Endothelial cell of umbilical vein (primary cell): ENCODE results near the gene PIM1. TPM values are rescaled to one million over a fixed set of nuclear protein-coding genes. Genes with fewer than 3 reads are reported as not detected.
"Not testable (repeated sequence)": the region's sequence is repeated elsewhere in the genome, so short reads cannot be mapped to it uniquely, and the experiment has no call there.

ENCODE experiments used
- BruUV-seq: library from RNA; stranded (reverse); fragments of 400-500 nt; replicated peaks from 2 replicates; lab custom pipeline; 2021; lab: Mats Ljungman, UMichigan
- CTCF ChIA-PET: fragments of 300-600, 350-600 bp; sonication (Branson Sonifier 250); formaldehyde crosslinking; loops from one replicate; lab custom pipeline; 2021; ENCODE audit warnings: antibody characterized with exemption, inconsistent platforms; lab: Charles Lee
- POLR2A ChIA-PET: fragments of 300-600, 350-600 bp; sonication (Branson Sonifier 250); formaldehyde crosslinking; loops from one replicate; lab custom pipeline; 2021; ENCODE audit warnings: antibody characterized with exemption, inconsistent platforms; lab: Charles Lee
- DNase-seq: peaks from one replicate; pipeline ENCODE4 v3.0.0-alpha.2; 2011; ENCODE audit warnings: low read depth, low spot score
- FAIRE-seq: peaks from 2 replicates; lab custom pipeline; 2011; peaks lifted over from hg19 to GRCh38; lab: Jason Lieb, UNC
- H2AFZ ChIP-seq: 2 replicates; pipeline ENCODE4 v1.6.0; 2012; ENCODE audit warnings: low read depth, low read length, control low read depth, inconsistent platforms
- H3K27ac ChIP-seq: 2 replicates; pipeline ENCODE4 v1.5.1; 2011; ENCODE audit warnings: low read depth, mild to moderate bottlenecking, control low read depth, low read length, moderate library complexity; ENCODE audit not compliant: insufficient read depth
- H3K27me3 ChIP-seq, 2 experiments: 2 replicates each; pipeline versions ENCODE4 v1.6.0 to v1.6.1; 2011; ENCODE audit warnings: low read length in 2 of 2, mixed read lengths in 1 of 2; ENCODE audit not compliant: control insufficient read depth in 2 of 2, insufficient read depth in 2 of 2
- H3K36me3 ChIP-seq, 2 experiments: 2 replicates in 1 of 2; 3 replicates in 1 of 2; pipeline ENCODE4 v1.5.1; 2011; ENCODE audit warnings: low read length in 2 of 2, mild to moderate bottlenecking in 1 of 2, moderate library complexity in 1 of 2; ENCODE audit not compliant: control insufficient read depth in 2 of 2, insufficient read depth in 2 of 2; ENCODE audit errors: extremely low read depth in 1 of 2
- H3K4me1 ChIP-seq: 3 replicates; pipeline ENCODE4 v1.5.1; 2011; ENCODE audit warnings: mild to moderate bottlenecking, low read length; ENCODE audit not compliant: control insufficient read depth, insufficient read depth; ENCODE audit errors: extremely low read depth
- H3K4me2 ChIP-seq: 2 replicates; pipeline ENCODE4 v1.6.1; 2011; ENCODE audit warnings: low read length, control low read depth, mixed read lengths; ENCODE audit not compliant: insufficient read depth
- H3K4me3 ChIP-seq, 3 experiments: fragments of 200-600 bp in 1 of 3; sonication (generic), shearing (Covaris generic) in 1 of 3; replicated peaks in 1 of 3; 2 replicates each; pipeline ENCODE4 v1.5.1; 2011 to 2016; ENCODE audit warnings: control low read depth in 3 of 3, low read length in 3 of 3, mild to moderate bottlenecking in 2 of 3, inconsistent platforms in 1 of 3, low read depth in 1 of 3, moderate library complexity in 1 of 3; ENCODE audit not compliant: insufficient read depth in 1 of 3
- H3K79me2 ChIP-seq: 2 replicates; pipeline ENCODE4 v1.6.0; 2012; ENCODE audit warnings: low read length, inconsistent platforms; ENCODE audit not compliant: control insufficient read depth, insufficient read depth
- H3K9ac ChIP-seq: replicated peaks from 2 replicates; pipeline ENCODE3; 2011; ENCODE audit warnings: low read length, control low read depth; ENCODE audit not compliant: insufficient read depth; ENCODE audit errors: extremely low read depth
- H3K9me1 ChIP-seq: replicated peaks from 3 replicates; pipeline ENCODE4 v1.6.0; 2011; ENCODE audit warnings: mild to moderate bottlenecking, low read length; ENCODE audit not compliant: control insufficient read depth, insufficient read depth; ENCODE audit errors: extremely low read depth
- H3K9me3 ChIP-seq: replicated peaks from 2 replicates; pipeline ENCODE4 v1.5.1; 2012; ENCODE audit warnings: low read length, inconsistent platforms; ENCODE audit not compliant: control insufficient read depth, insufficient read depth
- H4K20me1 ChIP-seq: replicated peaks from 2 replicates; pipeline ENCODE3; 2011; ENCODE audit warnings: mild to moderate bottlenecking, low read length; ENCODE audit not compliant: control insufficient read depth, insufficient read depth; ENCODE audit errors: extremely low read depth
- FOS ChIP-seq: IDR thresholded peaks from 2 replicates; pipeline ENCODE4 v1.6.1; 2011; ENCODE audit warnings: mild to moderate bottlenecking, low read length, moderate library complexity, borderline replicate concordance; ENCODE audit not compliant: insufficient read depth
- MYC ChIP-seq: IDR thresholded peaks from one replicate; pipeline ENCODE4 v1.6.1; 2011; ENCODE audit warnings: mild to moderate bottlenecking, low read depth, low read length
- POLR2A ChIP-seq: IDR thresholded peaks from 2 replicates; pipeline ENCODE4 v1.6.1; 2012; ENCODE audit warnings: low read depth, mild to moderate bottlenecking, control low read depth, low read length
- dilution Hi-C: fragments of 300-500 bp; cut with MboI; formaldehyde crosslinking; loops from one replicate; pipeline ENCODE4 v1.15.0; 2019; ENCODE audit warnings: low sequenced_read_pairs; ENCODE audit not compliant: extremely low pct_ligation_motif_present
- intact Hi-C: fragments of 100-400 bp; cut with micrococcal nuclease; formaldehyde crosslinking; loops from one replicate; pipeline ENCODE4 v1.10.0; 2022
- polyA plus RNA-seq, 4 experiments: library from polyadenylated mRNA; depleted of rRNA in 3 of 4; stranded (reverse) in 3 of 4; unstranded in 1 of 4; fragments of >200 nt; gene quantifications; 2 replicates each; pipeline versions ENCODE4 v1.2.1 to v1.2.3, GENCODE V29; 2011 to 2012; ENCODE audit warnings: missing spikeins in 1 of 4
- total RNA-seq: library from RNA; stranded (reverse); gene quantifications from 2 replicates; pipeline ENCODE4 v1.2.3, GENCODE V29; 2021

Gene PIM1
- total and polyA plus RNA-seq, 2 donors (not counting 3 experiments of a cell fraction or from before 2014, with no cell fraction given) = 9.2 to 11.3 TPM

GRCh38 chr6:37180075-37180474 is 10.1 kb downstream of the PIM1 start:
- FAIRE-seq (no peak), DNase-seq (no peak)
- Histone ChIP-seq H3K9me1 (no peaks in the 10 kb centered on the region), H3K4me2 (no peak overlapping the region), H3K4me3 (no peak overlapping the region), H3K79me2 (no peaks in the 10 kb centered on the region), H3K27ac (no peak overlapping the region), H3K9ac (no peak overlapping the region), H4K20me1 (no peaks in the 10 kb centered on the region), H3K9me3 (no peaks in the 10 kb centered on the region), H3K4me1 (no peaks in the 10 kb centered on the region), H3K27me3 (no peaks in the 10 kb centered on the region), H2AFZ (no peak overlapping the region), H3K36me3 (peaks cover 0 to 2% of the 10 kb centered on the region in 2 experiments)
- no TSS peak for BruUV-seq
- ChIA-PET CTCF (interaction anchor here (1.7 to 3.5 kb wide), 3 partner anchors 8 to 162 kb away, joined by 4 to 19 read pairs (median 9); no protein-coding TSS in a partner anchor), POLR2A (no interaction called here)
- dilution Hi-C loops (no loop called here), intact Hi-C loops (no loop called here)
- TF ChIP-seq FOS (no peak), POLR2A (no peak), MYC (no peak)

GRCh38 chr6:37180610-37181009 is 10.7 kb downstream of the PIM1 start:
- POLR2A ChIA-PET, H3K4me1 ChIP-seq, H3K4me2 ChIP-seq, H3K79me2 ChIP-seq, BruUV-seq, H3K27ac ChIP-seq, H2AFZ ChIP-seq, H3K27me3 ChIP-seq, H3K4me3 ChIP-seq, H4K20me1 ChIP-seq, H3K9me1 ChIP-seq, H3K9ac ChIP-seq, FAIRE-seq, DNase-seq, dilution Hi-C loops, H3K36me3 ChIP-seq, H3K9me3 ChIP-seq, intact Hi-C loops: not testable (repeated sequence)
- CTCF ChIA-PET = interaction anchor here (0.8 to 3.5 kb wide), 6 partner anchors 9 to 162 kb away, joined by 3 to 19 read pairs (median 4); no protein-coding TSS in a partner anchor
